K562 (cell line): ENCODE measurements around the gene POGZ. TPM values are rescaled to one million over a fixed set of nuclear protein-coding genes. Genes with fewer than 3 reads are reported as not detected.

Experiments used
- GTF3C2 ChIP-seq: IDR thresholded peaks from 3 replicates; pipeline ENCODE4 v1.6.1; 2011; ENCODE audit warnings: borderline replicate concordance, mild to moderate bottlenecking, moderate library complexity; ENCODE audit not compliant: insufficient read length; ENCODE audit errors: extremely low read depth
- HINFP ChIP-seq: fragments of 450-650 bp; conservative IDR thresholded peaks from 2 replicates; pipeline ENCODE4 v1.6.1; 2016; ENCODE audit warnings: missing genetic modification characterization, low read depth, mild to moderate bottlenecking, control low read depth, missing compliant biosample characterization
- NCOA2 ChIP-seq, 2 experiments: fragments of 450-650 bp; IDR thresholded peaks; 2 replicates each; pipeline ENCODE4 v1.6.1; 2018; ENCODE audit warnings: mild to moderate bottlenecking in 2 of 2, moderate library complexity in 1 of 2; ENCODE audit not compliant: partially characterized antibody in 2 of 2
- RBM14 ChIP-seq: fragments of 200-400 bp; formaldehyde crosslinking; IDR thresholded peaks from 2 replicates; pipeline ENCODE4 v1.6.1; 2018; ENCODE audit warnings: low read depth, mild to moderate bottlenecking, low read length, moderate library complexity, borderline replicate concordance; ENCODE audit not compliant: insufficient read depth
- SAP30 ChIP-seq: fragments of 200-600 bp; sonication (generic); IDR thresholded peaks from 2 replicates; pipeline ENCODE4 v1.6.1; 2012; ENCODE audit warnings: borderline replicate concordance, low read depth, mild to moderate bottlenecking, moderate library complexity, low read length, control low read depth, inconsistent platforms; ENCODE audit not compliant: insufficient read depth, poor library complexity, severe bottlenecking
- SIN3A ChIP-seq, 2 experiments: fragments of 150-350 bp in 1 of 2; IDR thresholded peaks; 2 replicates each; pipeline ENCODE4 v1.6.1; 2011 to 2016; ENCODE audit warnings: borderline replicate concordance in 2 of 2, low read depth in 2 of 2, low read length in 2 of 2, mild to moderate bottlenecking in 2 of 2, moderate library complexity in 2 of 2; ENCODE audit not compliant: control insufficient read depth in 1 of 2
- SMARCC2 ChIP-seq: fragments of 450-650 bp; IDR thresholded peaks from 2 replicates; pipeline ENCODE4 v1.6.1; 2017; ENCODE audit warnings: antibody characterized with exemption, moderate library complexity, mild to moderate bottlenecking, low read depth
- TAF15 ChIP-seq: fragments of 200-400 bp; formaldehyde crosslinking; IDR thresholded peaks from 2 replicates; pipeline ENCODE4 v1.6.1; 2017; ENCODE audit warnings: mild to moderate bottlenecking, low read depth, low read length, moderate library complexity
- TCF7L2 ChIP-seq: fragments of 150-350 bp; IDR thresholded peaks from 2 replicates; pipeline ENCODE4 v1.6.1; 2016; ENCODE audit warnings: low read depth, mild to moderate bottlenecking, low read length, moderate library complexity
- ZNF436 ChIP-seq: fragments of 250-450, 450-650 bp; sonication (Bioruptor Pico); formaldehyde crosslinking; IDR thresholded peaks from 2 replicates; pipeline ENCODE4 v1.7.0; 2020; ENCODE audit warnings: mild to moderate bottlenecking
- ZNF77 ChIP-seq: fragments of 250-450 bp; sonication (Bioruptor Pico); IDR thresholded peaks from 2 replicates; pipeline ENCODE4 v1.5.0; 2020
- polyA plus RNA-seq, 8 experiments: library from polyadenylated mRNA; depleted of rRNA in 4 of 8; stranded (reverse) in 5 of 8; unstranded in 3 of 8; fragments of >200 nt; fragmentation: Nextera tagmentation in 2 of 8; fragmentation: Illumina TruSeq in 1 of 8; extraction: Ambion mirVana in 2 of 8; extraction: Trizol in 1 of 8; gene quantifications; 2 replicates each; pipeline versions ENCODE4 v1.2.1 to v1.2.3, GENCODE V29; 2011 to 2014; ENCODE audit warnings: inconsistent platforms in 1 of 8, missing spikeins in 1 of 8
- total RNA-seq, 7 experiments: library from RNA; depleted of rRNA in 6 of 7; stranded (reverse); fragments of >200 nt in 6 of 7; fragmentation: Illumina TruSeq in 2 of 7; extraction: Trizol in 2 of 7; gene quantifications; 2 replicates each; pipeline versions ENCODE4 v1.2.1 to v1.2.3, GENCODE V29; 2011 to 2021; ENCODE audit warnings: low replicate concordance in 1 of 7
- TF ChIP-seq, protein P1 (sequence below), 2 experiments: IDR thresholded peaks; 2 replicates each; pipeline ENCODE4 v1.6.1; 2012; ENCODE audit warnings: improper control_type of control experiment in 2 of 2, low read depth in 2 of 2, low read length in 2 of 2, borderline replicate concordance in 1 of 2
- TF ChIP-seq, protein P2 (sequence below): fragments of 250-450 bp; sonication (Bioruptor Pico); IDR thresholded peaks from 2 replicates; pipeline ENCODE4 v1.4.0; 2020; ENCODE audit warnings: mild to moderate bottlenecking, moderate library complexity
- TF ChIP-seq, protein P3 (sequence below): fragments of 250-450 bp; sonication (Bioruptor Pico); IDR thresholded peaks from 2 replicates; pipeline ENCODE4 v1.4.0; 2020

Gene POGZ
- total and polyA plus RNA-seq, 9 of the 15 experiments (the other 6 are each of a cell fraction or from before 2014, with no cell fraction given): 9.4 to 40.6 (median 21.6) TPM

- TF ChIP-seq, protein P1, sequence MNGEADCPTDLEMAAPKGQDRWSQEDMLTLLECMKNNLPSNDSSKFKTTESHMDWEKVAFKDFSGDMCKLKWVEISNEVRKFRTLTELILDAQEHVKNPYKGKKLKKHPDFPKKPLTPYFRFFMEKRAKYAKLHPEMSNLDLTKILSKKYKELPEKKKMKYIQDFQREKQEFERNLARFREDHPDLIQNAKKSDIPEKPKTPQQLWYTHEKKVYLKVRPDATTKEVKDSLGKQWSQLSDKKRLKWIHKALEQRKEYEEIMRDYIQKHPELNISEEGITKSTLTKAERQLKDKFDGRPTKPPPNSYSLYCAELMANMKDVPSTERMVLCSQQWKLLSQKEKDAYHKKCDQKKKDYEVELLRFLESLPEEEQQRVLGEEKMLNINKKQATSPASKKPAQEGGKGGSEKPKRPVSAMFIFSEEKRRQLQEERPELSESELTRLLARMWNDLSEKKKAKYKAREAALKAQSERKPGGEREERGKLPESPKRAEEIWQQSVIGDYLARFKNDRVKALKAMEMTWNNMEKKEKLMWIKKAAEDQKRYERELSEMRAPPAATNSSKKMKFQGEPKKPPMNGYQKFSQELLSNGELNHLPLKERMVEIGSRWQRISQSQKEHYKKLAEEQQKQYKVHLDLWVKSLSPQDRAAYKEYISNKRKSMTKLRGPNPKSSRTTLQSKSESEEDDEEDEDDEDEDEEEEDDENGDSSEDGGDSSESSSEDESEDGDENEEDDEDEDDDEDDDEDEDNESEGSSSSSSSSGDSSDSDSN (IDR thresholded peaks at IDR 0.05; ENCODE audit: borderline replicate concordance in 1 of 2, low read depth in 2 of 2, low read length in 2 of 2): no peak
- TF ChIP-seq SIN3A (IDR thresholded peaks at IDR 0.05; ENCODE audit: borderline replicate concordance in 2 of 2, control insufficient read depth in 1 of 2, low read depth in 2 of 2, low read length in 2 of 2) (no peak), SMARCC2 (no peak), ZNF436 (CRISPR knock-in tag) (no peak), NCOA2 (IDR thresholded peaks at IDR 0.05; ENCODE audit: partially characterized antibody in 2 of 2) (no peak), ZNF77 (CRISPR knock-in tag) (no peak), HINFP (tag) (no peak), SAP30 (no peak), TAF15 (no peak), TCF7L2 (no peak), GTF3C2 (no peak), RBM14 (no peak)
- TF ChIP-seq, protein P2, sequence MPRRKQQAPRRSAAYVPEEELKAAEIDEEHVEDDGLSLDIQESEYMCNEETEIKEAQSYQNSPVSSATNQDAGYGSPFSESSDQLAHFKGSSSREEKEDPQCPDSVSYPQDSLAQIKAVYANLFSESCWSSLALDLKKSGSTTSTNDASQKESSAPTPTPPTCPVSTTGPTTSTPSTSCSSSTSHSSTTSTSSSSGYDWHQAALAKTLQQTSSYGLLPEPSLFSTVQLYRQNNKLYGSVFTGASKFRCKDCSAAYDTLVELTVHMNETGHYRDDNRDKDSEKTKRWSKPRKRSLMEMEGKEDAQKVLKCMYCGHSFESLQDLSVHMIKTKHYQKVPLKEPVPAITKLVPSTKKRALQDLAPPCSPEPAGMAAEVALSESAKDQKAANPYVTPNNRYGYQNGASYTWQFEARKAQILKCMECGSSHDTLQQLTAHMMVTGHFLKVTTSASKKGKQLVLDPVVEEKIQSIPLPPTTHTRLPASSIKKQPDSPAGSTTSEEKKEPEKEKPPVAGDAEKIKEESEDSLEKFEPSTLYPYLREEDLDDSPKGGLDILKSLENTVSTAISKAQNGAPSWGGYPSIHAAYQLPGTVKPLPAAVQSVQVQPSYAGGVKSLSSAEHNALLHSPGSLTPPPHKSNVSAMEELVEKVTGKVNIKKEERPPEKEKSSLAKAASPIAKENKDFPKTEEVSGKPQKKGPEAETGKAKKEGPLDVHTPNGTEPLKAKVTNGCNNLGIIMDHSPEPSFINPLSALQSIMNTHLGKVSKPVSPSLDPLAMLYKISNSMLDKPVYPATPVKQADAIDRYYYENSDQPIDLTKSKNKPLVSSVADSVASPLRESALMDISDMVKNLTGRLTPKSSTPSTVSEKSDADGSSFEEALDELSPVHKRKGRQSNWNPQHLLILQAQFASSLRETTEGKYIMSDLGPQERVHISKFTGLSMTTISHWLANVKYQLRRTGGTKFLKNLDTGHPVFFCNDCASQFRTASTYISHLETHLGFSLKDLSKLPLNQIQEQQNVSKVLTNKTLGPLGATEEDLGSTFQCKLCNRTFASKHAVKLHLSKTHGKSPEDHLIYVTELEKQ (CRISPR knock-in tag): no peak
- TF ChIP-seq, protein P3, sequence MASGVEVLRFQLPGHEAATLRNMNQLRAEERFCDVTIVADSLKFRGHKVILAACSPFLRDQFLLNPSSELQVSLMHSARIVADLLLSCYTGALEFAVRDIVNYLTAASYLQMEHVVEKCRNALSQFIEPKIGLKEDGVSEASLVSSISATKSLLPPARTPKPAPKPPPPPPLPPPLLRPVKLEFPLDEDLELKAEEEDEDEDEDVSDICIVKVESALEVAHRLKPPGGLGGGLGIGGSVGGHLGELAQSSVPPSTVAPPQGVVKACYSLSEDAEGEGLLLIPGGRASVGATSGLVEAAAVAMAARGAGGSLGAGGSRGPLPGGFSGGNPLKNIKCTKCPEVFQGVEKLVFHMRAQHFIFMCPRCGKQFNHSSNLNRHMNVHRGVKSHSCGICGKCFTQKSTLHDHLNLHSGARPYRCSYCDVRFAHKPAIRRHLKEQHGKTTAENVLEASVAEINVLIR (CRISPR knock-in tag): no peak
- TF ChIP-seq, all 486 proteins: peak for 0
These were observed 4.1 kb downstream of the POGZ start (continued) for GRCh38 chr1:151455231-151455630.
